HEK293 (cell line): ENCODE results near the gene TUBB3.

ENCODE experiments used
- BCL11B ChIP-seq: fragments of 450-650 bp; formaldehyde crosslinking; IDR thresholded peaks from 2 replicates; pipeline ENCODE4 v1.5.1; 2016; ENCODE audit warnings: low read depth, missing biosample characterization, missing genetic modification characterization
- GLI4 ChIP-seq: fragments of 450-650 bp; formaldehyde crosslinking; IDR thresholded peaks from 2 replicates; pipeline ENCODE4 v1.5.1; 2016; ENCODE audit warnings: missing biosample characterization, missing genetic modification characterization
- ZFP37 ChIP-seq: fragments of 450-650 bp; formaldehyde crosslinking; IDR thresholded peaks from 2 replicates; pipeline ENCODE4 v1.5.1; 2016; ENCODE audit warnings: missing biosample characterization, missing genetic modification characterization
- ZNF513 ChIP-seq: fragments of 450-650 bp; IDR thresholded peaks from 2 replicates; pipeline ENCODE4 v1.5.1; 2018; ENCODE audit warnings: missing biosample characterization, missing genetic modification characterization
- ZNF521 ChIP-seq: fragments of 450-650 bp; formaldehyde crosslinking; IDR thresholded peaks from 2 replicates; pipeline ENCODE4 v1.5.1; 2017; ENCODE audit warnings: missing biosample characterization, mild to moderate bottlenecking, missing genetic modification characterization
- ZNF530 ChIP-seq: fragments of 450-650 bp; formaldehyde crosslinking; IDR thresholded peaks from 2 replicates; pipeline ENCODE4 v1.5.1; 2016; ENCODE audit warnings: low read depth, missing biosample characterization, missing genetic modification characterization
- ZNF555 ChIP-seq: fragments of 450-650 bp; formaldehyde crosslinking; conservative IDR thresholded peaks from 2 replicates; pipeline ENCODE4 v1.5.1; 2017; ENCODE audit warnings: missing biosample characterization, mild to moderate bottlenecking, missing genetic modification characterization, inconsistent platforms
- TF ChIP-seq, protein P1 (sequence below): fragments of 450-650 bp; formaldehyde crosslinking; IDR thresholded peaks from 2 replicates; pipeline ENCODE4 v1.5.1; 2016; ENCODE audit warnings: missing biosample characterization, missing genetic modification characterization

DNA sequence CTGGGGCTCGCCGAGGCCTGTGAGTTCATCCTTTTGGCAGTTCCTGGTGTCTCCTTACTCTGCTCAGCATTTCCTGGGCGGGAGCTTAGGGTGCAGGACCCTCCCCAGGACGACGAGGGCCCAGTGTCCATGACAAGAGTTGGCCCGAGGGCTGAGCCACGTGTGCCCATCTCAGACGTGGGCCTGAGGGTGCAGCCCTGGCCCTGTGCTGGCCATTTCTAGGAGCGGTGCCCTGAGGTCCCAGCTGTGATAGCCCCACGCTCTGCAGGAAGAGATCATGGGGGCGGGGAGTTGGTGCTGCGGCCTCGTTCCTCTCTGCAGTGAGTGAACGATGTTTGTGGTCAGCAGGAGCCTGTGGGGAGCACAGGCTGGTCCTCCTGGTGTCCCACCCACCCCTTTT lies 10.5 kb upstream of the TUBB3 start:
- no peak for TF ChIP-seq ZNF521 (tag by site-specific recombination)
- TF ChIP-seq ZNF513 = no peak
- TF ChIP-seq ZFP37 (tag by site-specific recombination) = no peak
- TF ChIP-seq GLI4 (tag by site-specific recombination) = no peak
- TF ChIP-seq, protein P1, sequence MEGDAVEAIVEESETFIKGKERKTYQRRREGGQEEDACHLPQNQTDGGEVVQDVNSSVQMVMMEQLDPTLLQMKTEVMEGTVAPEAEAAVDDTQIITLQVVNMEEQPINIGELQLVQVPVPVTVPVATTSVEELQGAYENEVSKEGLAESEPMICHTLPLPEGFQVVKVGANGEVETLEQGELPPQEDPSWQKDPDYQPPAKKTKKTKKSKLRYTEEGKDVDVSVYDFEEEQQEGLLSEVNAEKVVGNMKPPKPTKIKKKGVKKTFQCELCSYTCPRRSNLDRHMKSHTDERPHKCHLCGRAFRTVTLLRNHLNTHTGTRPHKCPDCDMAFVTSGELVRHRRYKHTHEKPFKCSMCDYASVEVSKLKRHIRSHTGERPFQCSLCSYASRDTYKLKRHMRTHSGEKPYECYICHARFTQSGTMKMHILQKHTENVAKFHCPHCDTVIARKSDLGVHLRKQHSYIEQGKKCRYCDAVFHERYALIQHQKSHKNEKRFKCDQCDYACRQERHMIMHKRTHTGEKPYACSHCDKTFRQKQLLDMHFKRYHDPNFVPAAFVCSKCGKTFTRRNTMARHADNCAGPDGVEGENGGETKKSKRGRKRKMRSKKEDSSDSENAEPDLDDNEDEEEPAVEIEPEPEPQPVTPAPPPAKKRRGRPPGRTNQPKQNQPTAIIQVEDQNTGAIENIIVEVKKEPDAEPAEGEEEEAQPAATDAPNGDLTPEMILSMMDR (tag by site-specific recombination) = no peak
- no peak for TF ChIP-seq BCL11B (tag by site-specific recombination)
- no peak for TF ChIP-seq ZNF530 (tag by site-specific recombination)
- TF ChIP-seq ZNF555 (tag by site-specific recombination) = no peak
